Myocyte (in vitro differentiated cells): ENCODE results near the gene ZNF600. TPM values are rescaled to one million over a fixed set of nuclear protein-coding genes. Genes with fewer than 3 reads are reported as not detected.
A peak's percentile ranks its signal among the peaks of the same experiment; 100 is the strongest.
"Not testable (repeated sequence)": the region's sequence is repeated elsewhere in the genome, so short reads cannot be mapped to it uniquely, and the experiment has no call there.

ENCODE experiments used
- DNase-seq: peaks from one replicate; pipeline ENCODE4 v3.0.0-alpha.2; 2012; ENCODE audit warnings: low read depth
- polyA plus RNA-seq: library from polyadenylated mRNA; unstranded; fragments of >200 nt; gene quantifications from one replicate; pipeline ENCODE4 v1.2.1, GENCODE V29; 2012; ENCODE audit warnings: missing spikeins
- total RNA-seq: library from RNA; depleted of rRNA; stranded (reverse); fragments of >200 nt; gene quantifications from 2 replicates; pipeline ENCODE4 v1.2.3, GENCODE V29; 2014

ZNF600 gene
- total RNA-seq, result 2.4 and 2.8 TPM in 2 replicates
- 1.4 TPM for polyA plus RNA-seq

GRCh38 chr19:52786464-52787354, at the start of gene ZNF600:
Gene ZNF600, minus strand, starts transcription at chr19:52786791. Its CDS starts 7,903 bp downstream, at chr19:52778888.
- peak; percentile 66 for DNase-seq

GRCh38 chr19:52834289-52834688, 47.7 kb upstream of the ZNF600 start:
- DNase-seq, result not testable (repeated sequence)

- not testable (repeated sequence) for DNase-seq
These were observed 47.0 kb upstream of the ZNF600 start for GRCh38 chr19:52833541-52833940.

- DNase-seq, result not testable (repeated sequence)
These were observed 43.3 kb upstream of the ZNF600 start for GRCh38 chr19:52829866-52830265.

GRCh38 chr19:52825765-52826164, 39.2 kb upstream of the ZNF600 start:
- DNase-seq, result no peak

GRCh38 chr19:52823676-52824075, 37.1 kb upstream of the ZNF600 start:
- DNase-seq, result no peak

- peak; percentile 57 for DNase-seq
These were observed 34.8 kb upstream of the ZNF600 start, which contains the start of gene ZNF28 for GRCh38 chr19:52821204-52821960. Gene ZNF28, minus strand, starts transcription at chr19:52821633. Its CDS starts 3,675 bp downstream, at chr19:52817958.

GRCh38 chr19:52820472-52821203, 34.0 kb upstream of the ZNF600 start:
- peak; percentile 5 for DNase-seq

- DNase-seq, result no peak
These were observed 23.2 kb upstream of the ZNF600 start for GRCh38 chr19:52809801-52810200.

- DNase-seq, result not testable (repeated sequence)
These were observed 13.5 kb upstream of the ZNF600 start for GRCh38 chr19:52799950-52800640.

- DNase-seq, result no peak
These were observed 2.8 kb upstream of the ZNF600 start for GRCh38 chr19:52789440-52789839.

- peak; percentile 0 for DNase-seq
These were observed 520 bp downstream of the ZNF600 start for GRCh38 chr19:52786078-52786463.

- DNase-seq, result no peak
These were observed 1.1 kb downstream of the ZNF600 start for GRCh38 chr19:52785506-52785905.

GRCh38 chr19:52782864-52783263, 3.7 kb downstream of the ZNF600 start:
- not testable (repeated sequence) for DNase-seq

- no peak for DNase-seq
These were observed 7.8 kb downstream of the ZNF600 start for GRCh38 chr19:52778811-52779210.

GRCh38 chr19:52756447-52756846, 30.1 kb downstream of the ZNF600 start:
- not testable (repeated sequence) for DNase-seq

GRCh38 chr19:52749780-52750179, 36.8 kb downstream of the ZNF600 start:
- DNase-seq, result no peak

GRCh38 chr19:52748336-52748950, 38.1 kb downstream of the ZNF600 start:
- DNase-seq, result peak; percentile 59

GRCh38 chr19:52745919-52746318, 40.7 kb downstream of the ZNF600 start:
- peak; percentile 3 for DNase-seq

GRCh38 chr19:52743091-52743490, 43.5 kb downstream of the ZNF600 start:
- no peak for DNase-seq
